ENCODE measurements around the gene FRMD7. TPM values are rescaled to one million over a fixed set of nuclear protein-coding genes. Genes with fewer than 3 reads are reported as not detected.

Gene FRMD7
- total RNA-seq, 1 experiment from 2014 or later, result not detected

GRCh38 chrX:132063862-132064261 lies 64.0 kb downstream of the FRMD7 start (continued):
- TF ChIP-seq SMAD4 (CRISPR knock-in tag; IDR thresholded peaks at IDR 0.05), result no peak
- no peak for TF ChIP-seq IRF2 (CRISPR knock-in tag; IDR thresholded peaks at IDR 0.05; ENCODE audit: borderline replicate concordance, low read depth)
- TF ChIP-seq NR2C2 (CRISPR knock-in tag; IDR thresholded peaks at IDR 0.05), result no peak

- H3K27ac Mint-ChIP-seq, result no peak overlapping the region
- no peaks in the 10 kb centered on the region for H3K27me3 Mint-ChIP-seq (ENCODE audit: low read depth)
- H3K4me1 Mint-ChIP-seq, result no peaks in the 10 kb centered on the region
- no peak for DNase-seq (ENCODE audit: low spot score)
- ChIA-PET POLR2A (no interaction called here), CTCF (interaction anchor here (1.4 kb wide), 1 partner anchor 222 kb away, joined by 4 read pairs; no protein-coding TSS in a partner anchor)
- H3K9me3 Mint-ChIP-seq, result no peaks in the 10 kb centered on the region
- peaks cover 9% of the 10 kb centered on the region; the same call in 1 of the 2 replicates for H3K36me3 Mint-ChIP-seq
- no peak overlapping the region for H3K4me3 Mint-ChIP-seq
- no peak for ATAC-seq
- TF ChIP-seq KAT7 (CRISPR knock-in tag; IDR thresholded peaks at IDR 0.05; ENCODE audit: borderline replicate concordance), result no peak
- no peak for TF ChIP-seq IRF1 (CRISPR knock-in tag; IDR thresholded peaks at IDR 0.05)
- no peak for TF ChIP-seq ATF3 (CRISPR knock-in tag; conservative IDR thresholded peaks at IDR 0.05)
- no peak for TF ChIP-seq NFATC4 (CRISPR knock-in tag; IDR thresholded peaks at IDR 0.05)
- TF ChIP-seq MYBL2 (CRISPR knock-in tag; IDR thresholded peaks at IDR 0.05), result no peak
- no peak for TF ChIP-seq SMAD3 (CRISPR knock-in tag; IDR thresholded peaks at IDR 0.05; ENCODE audit: borderline replicate concordance)
- TF ChIP-seq HMGXB4 (CRISPR knock-in tag; IDR thresholded peaks at IDR 0.05), result no peak
- no peak for TF ChIP-seq NR1H2 (CRISPR knock-in tag; IDR thresholded peaks at IDR 0.05)
- TF ChIP-seq ZNF219 (CRISPR knock-in tag; IDR thresholded peaks at IDR 0.05; ENCODE audit: borderline replicate concordance), result no peak
- TF ChIP-seq ZNF425 (CRISPR knock-in tag; conservative IDR thresholded peaks at IDR 0.05), result no peak
- no peak for TF ChIP-seq HMGA2 (CRISPR knock-in tag; IDR thresholded peaks at IDR 0.05)
- no peak for TF ChIP-seq JUN (CRISPR knock-in tag; IDR thresholded peaks at IDR 0.05)
- TF ChIP-seq E2F4 (CRISPR knock-in tag; IDR thresholded peaks at IDR 0.05; ENCODE audit: borderline replicate concordance, low read depth), result no peak
These were observed 64.5 kb downstream of the FRMD7 start for GRCh38 chrX:132063334-132063733.

- no peak for DNase-seq (ENCODE audit: low spot score)
- POLR2A ChIA-PET, result no interaction called here
- ATAC-seq, result no peak
- TF ChIP-seq USF1 (CRISPR knock-in tag; IDR thresholded peaks at IDR 0.05), result no peak
- TF ChIP-seq SMAD3 (CRISPR knock-in tag; IDR thresholded peaks at IDR 0.05; ENCODE audit: borderline replicate concordance), result no peak
- TF ChIP-seq NFE2L1 (CRISPR knock-in tag; IDR thresholded peaks at IDR 0.05), result no peak
- no peak for TF ChIP-seq ZNF121 (CRISPR knock-in tag; IDR thresholded peaks at IDR 0.05)
- no peak for TF ChIP-seq SMAD4 (CRISPR knock-in tag; IDR thresholded peaks at IDR 0.05)
- TF ChIP-seq ARID4B (CRISPR knock-in tag; IDR thresholded peaks at IDR 0.05; ENCODE audit: borderline replicate concordance), result no peak
These were observed 67.8 kb downstream of the FRMD7 start for GRCh38 chrX:132059973-132060540.

More at GRCh38 chrX:132059973-132060540, 67.8 kb downstream of the FRMD7 start:
- H3K4me3 Mint-ChIP-seq, result no peak overlapping the region
- CTCF ChIA-PET, result no interaction called here
- peaks cover 7% of the 10 kb centered on the region for H3K36me3 Mint-ChIP-seq
- H3K27me3 Mint-ChIP-seq (ENCODE audit: low read depth), result no peaks in the 10 kb centered on the region
- H3K9me3 Mint-ChIP-seq, result no peaks in the 10 kb centered on the region
- no peak overlapping the region for H3K27ac Mint-ChIP-seq
- no peaks in the 10 kb centered on the region for H3K4me1 Mint-ChIP-seq

All from WTC11 (cell line).